Measurements from ENCODE around the gene ANKRD34C.

The ANKRD34C gene

DNA sequence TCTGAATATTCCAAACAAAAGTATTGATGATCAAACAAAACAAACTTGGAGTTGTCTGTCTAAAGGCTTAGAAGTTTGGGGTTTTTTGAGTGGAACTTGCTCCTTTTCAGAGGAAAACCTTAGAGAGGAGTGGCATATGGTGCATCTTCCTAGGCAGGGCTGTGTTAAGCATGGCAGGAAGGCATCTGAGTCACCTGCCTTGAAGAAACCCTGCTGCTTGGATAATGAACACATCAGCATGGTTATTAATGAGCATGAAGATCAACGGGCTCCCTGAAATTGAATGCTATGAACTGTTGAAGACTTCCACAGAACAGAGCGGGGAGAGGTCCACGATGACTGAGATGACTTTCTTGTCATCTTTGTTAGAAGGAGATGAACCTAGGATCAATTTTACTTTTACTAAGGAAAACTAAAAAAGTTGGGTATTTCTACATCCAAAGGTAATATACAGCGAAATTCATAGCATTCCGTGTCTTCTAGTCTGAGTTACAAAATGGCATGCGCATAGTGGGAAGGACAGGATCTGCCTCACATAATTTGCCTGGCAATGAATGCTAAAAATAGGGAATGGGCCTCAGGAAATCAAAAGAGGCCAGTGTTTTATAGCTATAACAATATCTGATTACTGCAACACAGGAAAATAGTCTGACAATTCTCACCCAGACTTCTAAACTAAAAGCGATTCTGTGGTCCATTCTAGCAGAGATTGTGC is 16.8 kb downstream of the ANKRD34C start:
- H3K36me3 ChIP-seq (ENCODE audit: control insufficient read depth, insufficient read depth, low read length): no peaks in the 10 kb centered on the region
- H3K27ac ChIP-seq (ENCODE audit: low read depth, low read length): no peak overlapping the region
- no peak overlapping the region for H3K4me3 ChIP-seq (ENCODE audit: low read length)
- no peak overlapping the region for H3K18ac ChIP-seq (ENCODE audit: low read length)
- no peak overlapping the region for H3K23ac ChIP-seq (ENCODE audit: low read length)
- no peak overlapping the region for H4K5ac ChIP-seq (ENCODE audit: low read length)
- no peaks in the 10 kb centered on the region for H3K79me2 ChIP-seq (ENCODE audit: control insufficient read depth, insufficient read depth, low read length)
- no peak overlapping the region for H3K9ac ChIP-seq (ENCODE audit: low read length)
- H2BK15ac ChIP-seq (replicated peaks; ENCODE audit: low read depth): no peak overlapping the region
- H2BK120ac ChIP-seq (ENCODE audit: low read depth, low read length): no peak overlapping the region
- H3K4me2 ChIP-seq (ENCODE audit: low read length): no peak overlapping the region
- no peak overlapping the region for H2AK5ac ChIP-seq (ENCODE audit: low read length)
- H3K4me1 ChIP-seq (ENCODE audit: control insufficient read depth, low read depth, low read length): no peaks in the 10 kb centered on the region
- WGBS (ENCODE audit: extremely low coverage, insufficient coverage, low lambda C conversion rate): no CpG with 5 or more reads among the region's 7 CpGs
- DNase-seq: no peak
- H3K79me1 ChIP-seq (ENCODE audit: low read length): no peaks in the 10 kb centered on the region
- H4K8ac ChIP-seq (ENCODE audit: low read depth, low read length): no peak overlapping the region
- no peak overlapping the region for H3K56ac ChIP-seq (ENCODE audit: low read length)
- no peak overlapping the region for H3K4ac ChIP-seq (ENCODE audit: low read depth, low read length)
- H3K27me3 ChIP-seq (ENCODE audit: insufficient read depth, low read length, poor library complexity): no peaks in the 10 kb centered on the region
- no peak overlapping the region for H2BK5ac ChIP-seq (ENCODE audit: low read length)

DNA sequence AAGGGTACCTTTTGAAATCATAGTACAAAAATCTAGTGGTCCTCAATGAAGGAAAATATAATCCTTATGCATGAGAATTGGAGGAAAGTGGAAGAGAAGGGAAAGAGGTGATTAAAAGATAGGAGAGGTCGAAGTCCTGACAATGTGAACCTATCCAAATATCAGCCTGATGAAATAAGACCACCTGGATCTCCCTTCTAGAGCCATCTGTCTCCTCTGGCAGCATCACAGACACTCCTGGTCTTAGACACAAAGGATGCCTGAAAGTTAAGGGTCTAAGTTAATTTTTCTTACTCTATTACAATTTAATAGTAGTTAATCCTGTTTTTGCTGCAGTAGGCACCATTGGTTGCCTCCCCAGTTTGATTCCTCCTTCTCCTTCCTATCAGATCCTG is 17.3 kb downstream of the ANKRD34C start:
- Histone ChIP-seq H2BK120ac (ENCODE audit: low read depth, low read length) (no peak overlapping the region), H3K4me1 (ENCODE audit: control insufficient read depth, low read depth, low read length) (no peaks in the 10 kb centered on the region), H3K9ac (ENCODE audit: low read length) (no peak overlapping the region), H2BK5ac (ENCODE audit: low read length) (no peak overlapping the region), H3K18ac (ENCODE audit: low read length) (no peak overlapping the region), H3K23ac (ENCODE audit: low read length) (no peak overlapping the region), H3K27ac (ENCODE audit: low read depth, low read length) (no peak overlapping the region), H3K4ac (ENCODE audit: low read depth, low read length) (no peak overlapping the region), H3K4me3 (ENCODE audit: low read length) (no peak overlapping the region), H3K4me2 (ENCODE audit: low read length) (no peak overlapping the region), H2AK5ac (ENCODE audit: low read length) (no peak overlapping the region), H4K8ac (ENCODE audit: low read depth, low read length) (no peak overlapping the region), H4K5ac (ENCODE audit: low read length) (no peak overlapping the region), H2BK15ac (replicated peaks; ENCODE audit: low read depth) (no peak overlapping the region), H3K27me3 (ENCODE audit: insufficient read depth, low read length, poor library complexity) (no peaks in the 10 kb centered on the region), H3K79me2 (ENCODE audit: control insufficient read depth, insufficient read depth, low read length) (no peaks in the 10 kb centered on the region), H3K36me3 (ENCODE audit: control insufficient read depth, insufficient read depth, low read length) (no peaks in the 10 kb centered on the region), H3K56ac (ENCODE audit: low read length) (no peak overlapping the region), H3K79me1 (ENCODE audit: low read length) (no peaks in the 10 kb centered on the region)
- no peak for DNase-seq
- WGBS (ENCODE audit: extremely low coverage, insufficient coverage, low lambda C conversion rate): no CpG with 5 or more reads among the region's 1 CpG

DNA sequence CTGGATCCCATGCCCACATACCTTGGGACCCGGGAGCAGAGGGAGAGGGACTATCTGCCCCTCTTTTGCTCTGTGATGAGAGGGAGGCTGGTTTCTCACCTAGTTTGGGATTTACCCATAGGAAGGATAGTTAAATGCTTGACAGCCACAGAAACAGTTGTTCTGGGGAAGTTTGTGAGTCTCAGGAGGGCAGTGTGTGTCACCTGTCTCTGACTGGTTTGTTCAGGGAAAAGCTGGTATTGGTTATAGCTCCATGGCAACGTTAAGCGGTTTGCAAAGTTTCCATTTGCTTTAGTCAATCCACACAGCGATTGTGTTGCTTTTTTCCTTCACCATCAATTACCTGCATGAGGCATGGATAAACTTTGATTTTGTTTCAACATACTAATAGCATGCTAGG is 24.7 kb downstream of the ANKRD34C start:
- H4K5ac ChIP-seq (ENCODE audit: low read length): no peak overlapping the region
- H2BK5ac ChIP-seq (ENCODE audit: low read length): no peak overlapping the region
- H3K4me2 ChIP-seq (ENCODE audit: low read length): no peak overlapping the region
- H3K27ac ChIP-seq (ENCODE audit: low read depth, low read length): no peak overlapping the region
- no peak overlapping the region for H4K8ac ChIP-seq (ENCODE audit: low read depth, low read length)
- no peak overlapping the region for H3K56ac ChIP-seq (ENCODE audit: low read length)
- H3K9ac ChIP-seq (ENCODE audit: low read length): no peak overlapping the region
- DNase-seq: no peak
- H3K4me3 ChIP-seq (ENCODE audit: low read length): no peak overlapping the region
- peaks cover 5% of the 10 kb centered on the region for H3K79me1 ChIP-seq (ENCODE audit: low read length)
- H3K23ac ChIP-seq (ENCODE audit: low read length): no peak overlapping the region
- no peak overlapping the region for H3K4ac ChIP-seq (ENCODE audit: low read depth, low read length)
- no peak overlapping the region for H2AK5ac ChIP-seq (ENCODE audit: low read length)
- peaks cover 4% of the 10 kb centered on the region for H3K4me1 ChIP-seq (ENCODE audit: control insufficient read depth, low read depth, low read length)
- peaks cover 2% of the 10 kb centered on the region for H3K27me3 ChIP-seq (ENCODE audit: insufficient read depth, low read length, poor library complexity)
- H3K79me2 ChIP-seq (ENCODE audit: control insufficient read depth, insufficient read depth, low read length): peaks cover 6% of the 10 kb centered on the region
- H2BK120ac ChIP-seq (ENCODE audit: low read depth, low read length): no peak overlapping the region
- H2BK15ac ChIP-seq (replicated peaks; ENCODE audit: low read depth): no peak overlapping the region
- no peak overlapping the region for H3K18ac ChIP-seq (ENCODE audit: low read length)
- WGBS (ENCODE audit: extremely low coverage, insufficient coverage, low lambda C conversion rate): no CpG with 5 or more reads among the region's 4 CpGs
- no peaks in the 10 kb centered on the region for H3K36me3 ChIP-seq (ENCODE audit: control insufficient read depth, insufficient read depth, low read length)

DNA sequence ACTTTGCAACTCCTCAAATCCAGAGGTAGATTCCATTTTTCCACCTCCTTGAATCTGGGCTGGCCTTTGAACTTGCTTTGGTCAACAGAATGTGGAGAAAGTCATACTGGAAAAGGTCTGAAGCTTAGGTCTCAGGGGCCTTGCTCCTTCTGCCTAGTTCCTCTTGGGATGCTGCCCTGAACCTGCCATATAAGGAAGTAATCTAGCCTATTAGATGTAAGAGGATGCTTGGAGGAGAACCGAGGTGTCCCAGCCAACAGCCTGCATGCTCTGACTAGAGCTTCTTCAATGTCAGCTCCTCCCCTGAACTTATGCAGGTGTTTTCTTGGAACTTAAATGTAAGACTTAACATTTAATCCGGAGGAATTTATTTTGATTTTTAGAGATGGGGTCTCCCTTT is 26.4 kb downstream of the ANKRD34C start:
- Histone ChIP-seq H3K27ac (ENCODE audit: low read depth, low read length) (no peak overlapping the region), H3K79me1 (ENCODE audit: low read length) (peaks cover 8% of the 10 kb centered on the region), H3K27me3 (ENCODE audit: insufficient read depth, low read length, poor library complexity) (peaks cover 2% of the 10 kb centered on the region), H2BK15ac (replicated peaks; ENCODE audit: low read depth) (no peak overlapping the region), H2AK5ac (ENCODE audit: low read length) (no peak overlapping the region), H3K23ac (ENCODE audit: low read length) (no peak overlapping the region), H3K36me3 (ENCODE audit: control insufficient read depth, insufficient read depth, low read length) (peaks cover 3% of the 10 kb centered on the region), H3K56ac (ENCODE audit: low read length) (no peak overlapping the region), H3K4me2 (ENCODE audit: low read length) (no peak overlapping the region), H3K4ac (ENCODE audit: low read depth, low read length) (no peak overlapping the region), H2BK120ac (ENCODE audit: low read depth, low read length) (no peak overlapping the region), H3K9ac (ENCODE audit: low read length) (no peak overlapping the region), H3K4me3 (ENCODE audit: low read length) (no peak overlapping the region), H3K18ac (ENCODE audit: low read length) (no peak overlapping the region), H4K5ac (ENCODE audit: low read length) (no peak overlapping the region), H3K4me1 (ENCODE audit: control insufficient read depth, low read depth, low read length) (peaks cover 4% of the 10 kb centered on the region), H3K79me2 (ENCODE audit: control insufficient read depth, insufficient read depth, low read length) (peaks cover 11% of the 10 kb centered on the region), H2BK5ac (ENCODE audit: low read length) (no peak overlapping the region), H4K8ac (ENCODE audit: low read depth, low read length) (no peak overlapping the region)
- no CpG with 5 or more reads among the region's 2 CpGs for WGBS (ENCODE audit: extremely low coverage, insufficient coverage, low lambda C conversion rate)
- DNase-seq: no peak

DNA sequence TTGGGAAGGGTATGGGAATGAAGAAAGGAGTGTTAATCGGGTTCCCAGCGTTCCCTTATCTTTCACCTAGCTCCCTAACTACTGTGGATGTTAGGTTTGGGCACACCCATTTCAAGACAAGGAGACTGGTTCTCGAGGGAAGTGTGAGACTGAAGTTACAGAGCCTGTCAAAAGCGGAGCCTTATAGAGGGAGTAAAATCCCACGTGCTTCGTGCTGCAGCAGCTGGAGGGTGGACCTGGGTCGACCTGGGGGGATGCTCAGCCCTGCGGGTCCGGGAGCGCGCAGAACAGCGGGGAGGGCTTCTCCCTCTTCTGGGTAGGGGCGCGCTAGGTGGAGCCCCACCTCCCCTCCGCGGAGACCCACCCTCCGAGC is 28.1 kb downstream of the ANKRD34C start:
- Histone ChIP-seq H2BK120ac (ENCODE audit: low read depth, low read length) (no peak overlapping the region), H3K4me3 (ENCODE audit: low read length) (no peak overlapping the region), H3K4me1 (ENCODE audit: control insufficient read depth, low read depth, low read length) (peaks cover 4% of the 10 kb centered on the region), H3K56ac (ENCODE audit: low read length) (peak overlapping the region; percentile 56), H3K9ac (ENCODE audit: low read length) (peak overlapping the region; percentile 23), H2BK5ac (ENCODE audit: low read length) (no peak overlapping the region), H3K79me1 (ENCODE audit: low read length) (peaks cover 9% of the 10 kb centered on the region), H3K27ac (ENCODE audit: low read depth, low read length) (no peak overlapping the region), H4K8ac (ENCODE audit: low read depth, low read length) (no peak overlapping the region), H2AK5ac (ENCODE audit: low read length) (no peak overlapping the region), H3K18ac (ENCODE audit: low read length) (no peak overlapping the region), H3K23ac (ENCODE audit: low read length) (no peak overlapping the region), H2BK15ac (replicated peaks; ENCODE audit: low read depth) (no peak overlapping the region), H3K36me3 (ENCODE audit: control insufficient read depth, insufficient read depth, low read length) (peaks cover 8% of the 10 kb centered on the region), H3K4ac (ENCODE audit: low read depth, low read length) (no peak overlapping the region), H3K27me3 (ENCODE audit: insufficient read depth, low read length, poor library complexity) (peaks cover 2% of the 10 kb centered on the region), H4K5ac (ENCODE audit: low read length) (no peak overlapping the region), H3K4me2 (ENCODE audit: low read length) (peak overlapping the region; percentile 28), H3K79me2 (ENCODE audit: control insufficient read depth, insufficient read depth, low read length) (peaks cover 11% of the 10 kb centered on the region)
- peak; percentile 83 for DNase-seq
- no CpG with 5 or more reads among the region's 17 CpGs for WGBS (ENCODE audit: extremely low coverage, insufficient coverage, low lambda C conversion rate)

Data from mesendoderm (in vitro differentiated cells).